Measurements from ENCODE around the gene RFPL3.

RFPL3 gene

GRCh38 chr22:32352681-32353080 is 5.0 kb upstream of the RFPL3 start:
- DNase-seq (ENCODE audit: low spot score) (no peak), ATAC-seq (ENCODE audit: low read depth) (no peak)
- TF ChIP-seq CTCF (IDR thresholded peaks at IDR 0.05; ENCODE audit: poor library complexity, severe bottlenecking) = no peak
- H3K36me3 ChIP-seq (ENCODE audit: low read depth) = peaks cover 35% of the 10 kb centered on the region
- no peaks in the 10 kb centered on the region for H3K9me3 ChIP-seq (ENCODE audit: severe bottlenecking)
- H3K4me3 ChIP-seq (ENCODE audit: severe bottlenecking) = no peak overlapping the region
- no peaks in the 10 kb centered on the region for H3K4me1 ChIP-seq (ENCODE audit: insufficient read depth, poor library complexity, severe bottlenecking)
- H3K27me3 ChIP-seq (ENCODE audit: insufficient read depth, poor library complexity, severe bottlenecking) = no peaks in the 10 kb centered on the region
- H3K27ac ChIP-seq (ENCODE audit: poor library complexity, severe bottlenecking) = no peak overlapping the region

GRCh38 chr22:32353292-32353691 is 4.4 kb upstream of the RFPL3 start:
- Histone ChIP-seq H3K4me3 (ENCODE audit: severe bottlenecking) (peak overlapping the region; percentile 79), H3K27ac (ENCODE audit: poor library complexity, severe bottlenecking) (no peak overlapping the region), H3K27me3 (ENCODE audit: insufficient read depth, poor library complexity, severe bottlenecking) (no peaks in the 10 kb centered on the region), H3K36me3 (ENCODE audit: low read depth) (peaks cover 32% of the 10 kb centered on the region), H3K9me3 (ENCODE audit: severe bottlenecking) (no peaks in the 10 kb centered on the region), H3K4me1 (ENCODE audit: insufficient read depth, poor library complexity, severe bottlenecking) (no peaks in the 10 kb centered on the region)
- TF ChIP-seq CTCF (IDR thresholded peaks at IDR 0.05; ENCODE audit: poor library complexity, severe bottlenecking) = no peak
- ATAC-seq (ENCODE audit: low read depth) = no peak
- no peak for DNase-seq (ENCODE audit: low spot score)

GRCh38 chr22:32353840-32354239 is 3.8 kb upstream of the RFPL3 start:
- Histone ChIP-seq H3K9me3 (ENCODE audit: severe bottlenecking) (no peaks in the 10 kb centered on the region), H3K4me3 (ENCODE audit: severe bottlenecking) (peak overlapping the region; percentile 79), H3K27ac (ENCODE audit: poor library complexity, severe bottlenecking) (peak overlapping the region; percentile 72), H3K36me3 (ENCODE audit: low read depth) (peaks cover 27% of the 10 kb centered on the region), H3K4me1 (ENCODE audit: insufficient read depth, poor library complexity, severe bottlenecking) (no peaks in the 10 kb centered on the region), H3K27me3 (ENCODE audit: insufficient read depth, poor library complexity, severe bottlenecking) (no peaks in the 10 kb centered on the region)
- ATAC-seq (ENCODE audit: low read depth) = no peak
- no peak for DNase-seq (ENCODE audit: low spot score)
- no peak for TF ChIP-seq CTCF (IDR thresholded peaks at IDR 0.05; ENCODE audit: poor library complexity, severe bottlenecking)

GRCh38 chr22:32354360-32355351 is 3.0 kb upstream of the RFPL3 start:
- ATAC-seq (ENCODE audit: low read depth) = peak; percentile 81

More at GRCh38 chr22:32354360-32355351, 3.0 kb upstream of the RFPL3 start:
- TF ChIP-seq CTCF (IDR thresholded peaks at IDR 0.05; ENCODE audit: poor library complexity, severe bottlenecking) = peak; percentile 34
- H3K27me3 ChIP-seq (ENCODE audit: insufficient read depth, poor library complexity, severe bottlenecking) = no peaks in the 10 kb centered on the region
- H3K27ac ChIP-seq (ENCODE audit: poor library complexity, severe bottlenecking) = peak overlapping the region; percentile 72
- H3K36me3 ChIP-seq (ENCODE audit: low read depth) = peaks cover 26% of the 10 kb centered on the region
- no peak for DNase-seq (ENCODE audit: low spot score)
- H3K4me1 ChIP-seq (ENCODE audit: insufficient read depth, poor library complexity, severe bottlenecking) = no peaks in the 10 kb centered on the region
- H3K4me3 ChIP-seq (ENCODE audit: severe bottlenecking) = peak overlapping the region; percentile 79
- no peaks in the 10 kb centered on the region for H3K9me3 ChIP-seq (ENCODE audit: severe bottlenecking)

All from RWPE2 (cell line).